Thoracic aorta endothelial cell (primary cell): Measurements from ENCODE around the gene ALOX15B. TPM values are rescaled to one million over a fixed set of nuclear protein-coding genes. Genes with fewer than 3 reads are reported as not detected.

ENCODE experiments used
- small RNA-seq: library from RNA; depleted of rRNA; stranded (forward); fragments of <200 nt; gene quantifications from one replicate; pipeline ENCODE3, GENCODE V24; 2012
- total RNA-seq: library from RNA; depleted of rRNA; stranded (reverse); fragments of >200 nt; gene quantifications from 2 replicates; pipeline ENCODE4 v1.2.3, GENCODE V29; 2012

The ALOX15B gene
- not detected in 2 replicates for total RNA-seq

GRCh38 chr17:8038954-8039610 is at the start of gene ALOX15B:
Gene ALOX15B, plus strand, starts transcription at chr17:8039059. Its CDS starts 97 bp downstream, at chr17:8039156.

GRCh38 chr17:8001976-8002720 is 36.7 kb upstream of the ALOX15B start, which contains the start of gene GUCY2D:
Gene GUCY2D, plus strand, starts transcription at chr17:8002615. Its CDS starts 433 bp downstream, at chr17:8003048.

GRCh38 chr17:8087075-8087951 is 48.5 kb downstream of the ALOX15B start, which contains the start of gene ALOX12B:
Gene ALOX12B, minus strand, starts transcription at chr17:8087716. Its CDS starts 274 bp downstream, at chr17:8087442.

Small RNA genes lying within 50 kb of the gene (small RNA-seq; reads per million reads assigned to genes)
- not detected for gene MIR4314

Other genes starting within 250 kb of the ALOX15B start
- 5.3 and 8.9 TPM in 2 replicates for gene KDM6B, start 204.8 kb upstream of the ALOX15B start, total RNA-seq
- 6.5 and 32.5 TPM in 2 replicates for gene TMEM88, start 184.0 kb upstream of the ALOX15B start, total RNA-seq
- gene NAA38, start 181.5 kb upstream of the ALOX15B start, total RNA-seq, result 53.8 and 65.8 TPM in 2 replicates
- 10.1 and 13.9 TPM in 2 replicates for gene CYB5D1, start 181.1 kb upstream of the ALOX15B start, total RNA-seq
- gene CHD3, start 150.3 kb upstream of the ALOX15B start, total RNA-seq, result 87.8 and 102 TPM in 2 replicates
- 0.80 and 2.2 TPM in 2 replicates for gene RNF227, start 122.8 kb upstream of the ALOX15B start, total RNA-seq
- gene KCNAB3, start 109.2 kb upstream of the ALOX15B start, total RNA-seq, result 0.72 and 1.2 TPM in 2 replicates
- gene TRAPPC1, start 107.1 kb upstream of the ALOX15B start, total RNA-seq, result 45.9 and 46.4 TPM in 2 replicates
- 21.4 and 28.9 TPM in 2 replicates for gene CNTROB, start 106.9 kb upstream of the ALOX15B start, total RNA-seq
- not detected in 2 replicates for gene GUCY2D, start 36.4 kb upstream of the ALOX15B start, total RNA-seq
- not detected in 2 replicates for gene ALOX12B, start 48.7 kb downstream of the ALOX15B start, total RNA-seq
- not detected in 2 replicates for gene ALOXE3, start 79.5 kb downstream of the ALOX15B start, total RNA-seq
- 0.53 and 1.0 TPM in 2 replicates for gene HES7, start 85.0 kb downstream of the ALOX15B start, total RNA-seq
- 10.5 and 11.0 TPM in 2 replicates for gene PER1, start 113.3 kb downstream of the ALOX15B start, total RNA-seq
- 5.1 and 6.6 TPM in 2 replicates for gene VAMP2, start 123.9 kb downstream of the ALOX15B start, total RNA-seq
- gene TMEM107, start 137.3 kb downstream of the ALOX15B start, total RNA-seq, result 23.1 and 26.4 TPM in 2 replicates
- gene BORCS6, start 151.1 kb downstream of the ALOX15B start, total RNA-seq, result 6.1 and 7.7 TPM in 2 replicates
- 45.9 and 66.0 TPM in 2 replicates for gene AURKB, start 171.5 kb downstream of the ALOX15B start, total RNA-seq
- 16.9 and 17.8 TPM in 2 replicates for gene CTC1, start 209.0 kb downstream of the ALOX15B start, total RNA-seq
- gene PFAS, start 210.2 kb downstream of the ALOX15B start, total RNA-seq, result 61.8 and 80.9 TPM in 2 replicates
- gene RANGRF, start 249.6 kb downstream of the ALOX15B start, total RNA-seq, result 11.8 and 17.2 TPM in 2 replicates